Measurements from ENCODE around the gene C9orf40.

C9orf40 gene

DNA sequence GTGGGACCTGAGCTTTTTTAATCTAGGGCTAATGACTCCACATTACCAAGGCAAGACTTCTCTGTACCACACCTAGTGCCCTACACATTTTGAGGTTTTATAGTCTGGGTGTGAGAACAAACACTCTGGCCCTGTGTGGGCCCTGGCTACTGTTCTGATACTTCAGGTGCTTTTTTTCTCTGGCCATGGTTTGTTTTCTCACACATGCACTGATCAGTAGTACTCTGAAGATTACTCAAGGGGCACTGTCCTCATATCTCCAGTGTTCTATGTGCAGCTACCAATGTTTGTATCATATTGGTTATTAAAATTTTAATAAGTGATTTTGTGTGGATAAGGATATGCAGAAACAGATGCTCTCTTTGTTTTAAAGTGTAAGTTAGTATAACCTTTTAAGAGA is 5.9 kb upstream of the C9orf40 start:
- no peak for DNase-seq (ENCODE audit: low read depth, low spot score)
- TF ChIP-seq, protein P1, sequence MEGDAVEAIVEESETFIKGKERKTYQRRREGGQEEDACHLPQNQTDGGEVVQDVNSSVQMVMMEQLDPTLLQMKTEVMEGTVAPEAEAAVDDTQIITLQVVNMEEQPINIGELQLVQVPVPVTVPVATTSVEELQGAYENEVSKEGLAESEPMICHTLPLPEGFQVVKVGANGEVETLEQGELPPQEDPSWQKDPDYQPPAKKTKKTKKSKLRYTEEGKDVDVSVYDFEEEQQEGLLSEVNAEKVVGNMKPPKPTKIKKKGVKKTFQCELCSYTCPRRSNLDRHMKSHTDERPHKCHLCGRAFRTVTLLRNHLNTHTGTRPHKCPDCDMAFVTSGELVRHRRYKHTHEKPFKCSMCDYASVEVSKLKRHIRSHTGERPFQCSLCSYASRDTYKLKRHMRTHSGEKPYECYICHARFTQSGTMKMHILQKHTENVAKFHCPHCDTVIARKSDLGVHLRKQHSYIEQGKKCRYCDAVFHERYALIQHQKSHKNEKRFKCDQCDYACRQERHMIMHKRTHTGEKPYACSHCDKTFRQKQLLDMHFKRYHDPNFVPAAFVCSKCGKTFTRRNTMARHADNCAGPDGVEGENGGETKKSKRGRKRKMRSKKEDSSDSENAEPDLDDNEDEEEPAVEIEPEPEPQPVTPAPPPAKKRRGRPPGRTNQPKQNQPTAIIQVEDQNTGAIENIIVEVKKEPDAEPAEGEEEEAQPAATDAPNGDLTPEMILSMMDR (IDR thresholded peaks at IDR 0.05; ENCODE audit: low read depth, low read length): no peak
- in situ Hi-C loops (cut with HindIII; ENCODE audit: low sequenced_read_pairs): no loop called here

GRCh38 chr9:74953235-74953751 is 581 bp upstream of the C9orf40 start:
- TF ChIP-seq, protein P1 (IDR thresholded peaks at IDR 0.05; ENCODE audit: low read depth, low read length): no peak
- peak overlapping the region; percentile 94 for H3K4me3 ChIP-seq (ENCODE audit: low read depth, low read length)
- in situ Hi-C loops (cut with HindIII; ENCODE audit: low sequenced_read_pairs): no loop called here

More for the DNA sequence above, 5.9 kb upstream of the C9orf40 start:
- H3K4me3 ChIP-seq (ENCODE audit: low read depth, low read length): no peak overlapping the region

DNA sequence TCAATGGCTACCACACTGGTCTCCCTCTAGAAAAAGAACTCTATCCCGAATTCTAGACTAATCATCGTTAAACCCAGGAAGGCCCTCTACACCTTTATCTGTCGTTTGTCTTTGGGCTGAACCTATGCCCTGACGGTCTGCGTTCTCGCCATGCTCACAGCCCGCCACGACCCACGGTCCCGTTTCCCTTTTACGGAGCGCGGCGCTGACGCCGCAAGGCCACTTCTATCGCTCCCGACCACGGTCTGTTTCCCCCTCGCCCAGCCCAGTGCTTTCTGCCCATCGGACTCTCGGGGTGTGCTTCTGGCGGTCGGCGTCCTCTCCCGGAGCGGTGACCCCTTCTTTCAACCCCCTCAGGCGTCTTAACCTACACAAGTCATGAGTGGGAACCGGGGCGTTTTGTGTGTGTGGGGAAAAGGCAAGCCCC is 974 bp downstream of the C9orf40 start:
- peak overlapping the region; percentile 94 for H3K4me3 ChIP-seq (ENCODE audit: low read depth, low read length)
- peak; percentile 23 for DNase-seq (ENCODE audit: low read depth, low spot score)
- in situ Hi-C loops (cut with HindIII; ENCODE audit: low sequenced_read_pairs): no loop called here
- TF ChIP-seq, protein P1 (IDR thresholded peaks at IDR 0.05; ENCODE audit: low read depth, low read length): peak; percentile 5

More at GRCh38 chr9:74953235-74953751, 581 bp upstream of the C9orf40 start:
- peak; percentile 10 for DNase-seq (ENCODE audit: low read depth, low spot score)

DNA sequence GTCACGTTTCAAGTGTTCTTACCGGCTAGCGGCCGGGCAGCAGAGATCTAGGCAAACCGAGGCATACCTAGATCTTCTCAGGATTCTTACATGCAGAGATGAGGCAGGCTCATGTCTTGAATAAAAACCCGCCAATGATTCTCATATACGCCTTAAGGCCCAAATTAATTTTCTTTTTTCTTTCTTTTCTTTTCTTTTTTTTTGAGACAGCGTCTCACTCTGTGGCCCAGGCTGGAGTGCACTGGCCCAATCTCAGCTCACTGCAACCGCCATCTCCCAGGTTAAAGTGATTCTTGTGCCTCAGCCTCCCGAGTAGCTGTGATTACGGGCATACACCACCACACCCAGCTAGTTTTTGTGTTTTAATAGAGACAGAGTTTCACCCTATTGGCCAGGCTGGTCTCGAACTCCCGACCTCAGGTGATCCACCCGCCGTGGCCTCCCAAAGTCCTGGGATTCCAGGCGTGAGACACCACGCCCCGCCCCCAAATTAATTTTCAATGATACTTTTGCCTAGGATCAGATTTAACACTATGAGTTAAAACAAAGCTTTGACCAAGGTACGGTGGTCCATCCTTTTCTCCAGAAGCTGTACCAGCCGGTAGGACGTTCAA is 1.5 kb downstream of the C9orf40 start:
- TF ChIP-seq, protein P1 (IDR thresholded peaks at IDR 0.05; ENCODE audit: low read depth, low read length): no peak
- in situ Hi-C loops (cut with HindIII; ENCODE audit: low sequenced_read_pairs): no loop called here
- no peak for DNase-seq (ENCODE audit: low read depth, low spot score)
- H3K4me3 ChIP-seq (ENCODE audit: low read depth, low read length): peak overlapping the region; percentile 94

DNA sequence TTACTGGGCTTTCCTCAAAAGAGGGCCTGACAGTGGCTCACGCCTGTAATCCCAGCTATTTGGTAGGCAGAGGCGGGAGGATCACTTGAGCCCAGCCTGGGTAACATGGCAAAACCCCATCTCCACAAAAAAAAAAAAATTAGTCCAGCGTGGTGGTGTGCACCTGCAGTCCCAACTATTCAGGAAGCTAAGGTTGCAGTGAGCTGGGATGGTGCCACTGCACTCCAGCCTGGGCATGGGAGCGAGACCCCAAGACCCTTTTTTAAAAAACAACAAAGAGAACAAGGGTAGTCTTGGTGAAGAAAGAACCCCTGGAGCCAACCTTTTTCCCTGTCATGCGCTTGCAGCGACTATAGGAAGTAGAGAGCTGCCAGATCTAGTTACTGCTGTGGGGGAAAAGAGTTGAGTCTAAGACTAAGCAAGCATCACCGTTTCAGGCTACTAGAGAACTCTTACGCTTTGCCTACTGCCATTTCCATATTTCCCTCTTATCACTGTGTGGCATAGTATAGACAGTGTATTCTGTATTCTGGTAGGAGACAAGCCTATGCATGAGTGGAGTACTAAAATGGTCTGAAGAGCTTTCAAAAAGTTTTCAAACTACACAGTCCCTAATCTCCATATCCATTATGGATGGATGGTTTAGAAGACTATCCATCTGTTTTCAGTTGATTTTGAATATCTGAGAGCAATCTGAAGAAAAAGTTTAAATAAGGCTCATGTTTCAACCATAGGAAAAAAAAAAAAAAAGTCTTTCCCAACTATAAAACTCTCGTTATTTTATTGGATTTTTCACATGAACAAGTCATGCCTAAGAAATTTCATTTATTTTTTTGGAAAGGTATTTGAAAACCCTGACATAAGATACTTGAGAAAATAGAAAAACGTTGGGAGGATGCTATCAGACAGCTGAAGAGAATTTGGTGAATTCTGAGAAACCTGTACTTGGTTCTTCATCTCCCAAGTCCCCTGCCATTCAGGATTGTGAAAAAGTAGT is 2.6 kb downstream of the C9orf40 start:
- H3K4me3 ChIP-seq (ENCODE audit: low read depth, low read length): no peak overlapping the region
- TF ChIP-seq, protein P1 (IDR thresholded peaks at IDR 0.05; ENCODE audit: low read depth, low read length): no peak
- no peak for DNase-seq (ENCODE audit: low read depth, low spot score)
- in situ Hi-C loops (cut with HindIII; ENCODE audit: low sequenced_read_pairs): no loop called here

DNA sequence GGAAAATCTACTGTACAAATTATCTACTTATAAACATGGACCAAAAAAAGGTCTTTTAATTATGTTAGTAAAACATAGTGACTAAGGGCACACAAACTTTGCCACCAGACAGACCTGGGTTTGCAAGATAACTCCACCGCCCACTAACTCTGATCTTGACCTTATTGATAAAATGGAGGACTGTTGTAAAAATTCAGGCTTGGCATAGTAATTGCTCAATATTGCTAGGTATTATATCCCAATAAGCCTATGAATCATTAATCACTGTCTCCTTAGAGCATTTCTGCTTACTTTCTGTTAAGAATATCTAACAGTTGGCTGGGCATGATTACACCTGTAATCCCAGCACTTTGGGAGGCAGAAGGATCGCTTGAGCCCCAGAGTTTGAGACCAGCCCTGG is 3.8 kb downstream of the C9orf40 start:
- no peak overlapping the region for H3K4me3 ChIP-seq (ENCODE audit: low read depth, low read length)
- no peak for DNase-seq (ENCODE audit: low read depth, low spot score)
- TF ChIP-seq, protein P1 (IDR thresholded peaks at IDR 0.05; ENCODE audit: low read depth, low read length): no peak
- in situ Hi-C loops (cut with HindIII; ENCODE audit: low sequenced_read_pairs): no loop called here
